Fibroblast of lung (primary cell): ENCODE results near the gene IKBKE. TPM values are rescaled to one million over a fixed set of nuclear protein-coding genes. Genes with fewer than 3 reads are reported as not detected.

Experiments
- DNase-seq, 2 donors: peaks; one replicate each; pipeline versions ENCODE4 v3.0.0 to v3.0.0-alpha.2; 2010; ENCODE audit warnings: low read depth in 2 of 2
- H2AFZ ChIP-seq: 2 replicates; pipeline ENCODE4 v1.5.1; 2012; ENCODE audit warnings: low read length, control low read depth, inconsistent platforms
- H3K27ac ChIP-seq: 2 replicates; pipeline ENCODE4 v1.5.1; 2011; ENCODE audit warnings: low read length, control low read depth; ENCODE audit not compliant: insufficient read depth
- H3K27me3 ChIP-seq: 2 replicates; pipeline ENCODE4 v1.5.1; 2011; ENCODE audit warnings: mild to moderate bottlenecking, low read length; ENCODE audit not compliant: control insufficient read depth, insufficient read depth
- H3K36me3 ChIP-seq: 2 replicates; pipeline ENCODE4 v1.5.1; 2011; ENCODE audit warnings: low read length; ENCODE audit not compliant: control insufficient read depth, insufficient read depth
- H3K4me1 ChIP-seq: 2 replicates; pipeline ENCODE4 v1.5.1; 2011; ENCODE audit warnings: low read length; ENCODE audit not compliant: control insufficient read depth, insufficient read depth; ENCODE audit errors: extremely low read depth
- H3K4me2 ChIP-seq: 2 replicates; pipeline ENCODE4 v1.5.1; 2011; ENCODE audit warnings: low read length, control low read depth; ENCODE audit not compliant: insufficient read depth; ENCODE audit errors: extremely low read depth
- H3K4me3 ChIP-seq, 4 experiments: fragments of 200-600 bp in 1 of 4; sonication (generic) in 1 of 4; replicated peaks in 1 of 4; 2 replicates each; pipeline ENCODE4 v1.5.1; 2011 to 2016; ENCODE audit warnings: low read length in 4 of 4, low read depth in 3 of 4, mild to moderate bottlenecking in 3 of 4, control low read depth in 2 of 4, inconsistent platforms in 1 of 4, mixed read lengths in 1 of 4; ENCODE audit not compliant: insufficient read depth in 1 of 4; ENCODE audit errors: control extremely low read depth in 1 of 4
- H3K79me2 ChIP-seq: 2 replicates; pipeline ENCODE4 v1.5.1; 2012; ENCODE audit warnings: mild to moderate bottlenecking, low read length, inconsistent platforms; ENCODE audit not compliant: control insufficient read depth, insufficient read depth
- H3K9ac ChIP-seq: 2 replicates; pipeline ENCODE4 v1.5.1; 2011; ENCODE audit warnings: mild to moderate bottlenecking, low read length, control low read depth; ENCODE audit not compliant: insufficient read depth
- H3K9me3 ChIP-seq: 2 replicates; pipeline ENCODE4 v1.5.1; 2012; ENCODE audit warnings: low read depth, low read length; ENCODE audit not compliant: control insufficient read depth, insufficient read depth
- H4K20me1 ChIP-seq: 2 replicates; pipeline ENCODE4 v1.5.1; 2011; ENCODE audit warnings: low read length; ENCODE audit not compliant: control insufficient read depth, insufficient read depth; ENCODE audit errors: extremely low read depth
- CTCF ChIP-seq, 2 donors: IDR thresholded peaks in 1 of 2; conservative IDR thresholded peaks in 1 of 2; 1 replicate in 1 of 2; 2 replicates in 1 of 2; pipeline ENCODE4 v1.5.1; 2011 to 2012; ENCODE audit warnings: low read length in 2 of 2, control low read depth in 1 of 2, inconsistent platforms in 1 of 2, low read depth in 1 of 2, mild to moderate bottlenecking in 1 of 2
- EZH2 ChIP-seq: IDR thresholded peaks from 2 replicates; pipeline ENCODE4 v1.5.1; 2012; ENCODE audit warnings: low read length, control low read depth, mild to moderate bottlenecking; ENCODE audit errors: missing control alignments
- polyA plus RNA-seq, 2 donors: library from polyadenylated mRNA; depleted of rRNA in 1 of 2; stranded (reverse) in 1 of 2; unstranded in 1 of 2; fragments of >200 nt; gene quantifications; 2 replicates each; pipeline ENCODE4 v1.2.1, GENCODE V29; 2011 to 2012; ENCODE audit warnings: missing spikeins in 1 of 2
- total RNA-seq: library from RNA; depleted of rRNA; stranded (reverse); fragments of >200 nt; gene quantifications from 2 replicates; pipeline ENCODE4 v1.2.1, GENCODE V29; 2014

The IKBKE gene
- total and polyA plus RNA-seq, 2 donors (not counting 1 experiment from before 2014, with no cell fraction given) = 9.6 to 12.4 TPM

GRCh38 chr1:206500046-206500445, 29.8 kb downstream of the IKBKE start:
- Histone ChIP-seq H3K27me3 (no peaks in the 10 kb centered on the region), H2AFZ (no peak overlapping the region), H3K9ac (no peak overlapping the region), H3K36me3 (peaks cover 6% of the 10 kb centered on the region), H3K4me3 (no peak overlapping the region), H3K4me1 (peaks cover 24% of the 10 kb centered on the region), H3K9me3 (no peaks in the 10 kb centered on the region), H3K27ac (no peak overlapping the region), H3K4me2 (no peak overlapping the region), H4K20me1 (no peaks in the 10 kb centered on the region), H3K79me2 (no peaks in the 10 kb centered on the region)
- DNase-seq = no peak
- TF ChIP-seq CTCF (conservative IDR thresholded peaks at IDR 0.05 in 1 of 2, IDR thresholded peaks at IDR 0.05 in 1 of 2; ENCODE audit: low read depth in 1 of 2, low read length in 2 of 2) = no peak

- no peak overlapping the region for H2AFZ ChIP-seq
- no peak for DNase-seq
- peaks cover 2% of the 10 kb centered on the region for H3K27me3 ChIP-seq
- H3K36me3 ChIP-seq = no peaks in the 10 kb centered on the region
- H3K9ac ChIP-seq = no peak overlapping the region
- H3K4me3 ChIP-seq = no peak overlapping the region
- H3K4me1 ChIP-seq = peaks cover 25% of the 10 kb centered on the region
- H3K9me3 ChIP-seq = no peaks in the 10 kb centered on the region
- H3K27ac ChIP-seq = no peak overlapping the region
- H4K20me1 ChIP-seq = no peaks in the 10 kb centered on the region
- TF ChIP-seq EZH2 = no peak
- H3K4me2 ChIP-seq = peak overlapping the region; percentile 37
- no peaks in the 10 kb centered on the region for H3K79me2 ChIP-seq
Observed at GRCh38 chr1:206501881-206502280, 31.6 kb downstream of the IKBKE start.

GRCh38 chr1:206502403-206502802, 32.1 kb downstream of the IKBKE start:
- H3K4me1 ChIP-seq = peaks cover 25% of the 10 kb centered on the region
- no peak overlapping the region for H3K9ac ChIP-seq
- DNase-seq = no peak
- H3K36me3 ChIP-seq = no peaks in the 10 kb centered on the region
- H3K27ac ChIP-seq = no peak overlapping the region
- TF ChIP-seq CTCF (conservative IDR thresholded peaks at IDR 0.05 in 1 of 2, IDR thresholded peaks at IDR 0.05 in 1 of 2; ENCODE audit: low read depth in 1 of 2, low read length in 2 of 2) = no peak
- no peak for TF ChIP-seq EZH2
- no peaks in the 10 kb centered on the region for H3K9me3 ChIP-seq
- H3K27me3 ChIP-seq = peaks cover 2% of the 10 kb centered on the region
- H2AFZ ChIP-seq = no peak overlapping the region
- no peaks in the 10 kb centered on the region for H4K20me1 ChIP-seq
- H3K4me3 ChIP-seq = no peak overlapping the region
- H3K4me2 ChIP-seq = no peak overlapping the region
- no peaks in the 10 kb centered on the region for H3K79me2 ChIP-seq
